ENCODE data around the gene TUFM.
"Not testable (repeated sequence)": the region's sequence is repeated elsewhere in the genome, so short reads cannot be mapped to it uniquely, and the experiment has no call there.

TUFM gene

GRCh38 chr16:28820016-28820415 lies 26.1 kb downstream of the TUFM start:
- FAIRE-seq (no peak), DNase-seq (ENCODE audit: insufficient read length, low spot score) (no peak)

GRCh38 chr16:28807445-28808120 lies 38.6 kb downstream of the TUFM start:
- DNase-seq (ENCODE audit: insufficient read length, low spot score); FAIRE-seq: not testable (repeated sequence)

GRCh38 chr16:28802235-28803019 lies 43.7 kb downstream of the TUFM start:
- not testable (repeated sequence) for FAIRE-seq; DNase-seq (ENCODE audit: insufficient read length, low spot score)

Data from HTR-8/SVneo (cell line).